Measurements from ENCODE around the gene MYLK.

GRCh38 chr3:123584284-123584987 lies 299.7 kb downstream of the MYLK start:
- TF ChIP-seq CTCF (IDR thresholded peaks at IDR 0.05) = peak in 1 of 2 donors; percentile 12
- TF ChIP-seq EP300 (IDR thresholded peaks at IDR 0.05) = no peak
- TF ChIP-seq POLR2A (IDR thresholded peaks at IDR 0.05) = no peak
- no peak for TF ChIP-seq POLR2AphosphoS5 (IDR thresholded peaks at IDR 0.05)

Data from suprapubic skin (tissue), 4 donors.